Kidney (tissue), 14 donors: Measurements from ENCODE around the gene HS3ST3B1. TPM values are rescaled to one million over a fixed set of nuclear protein-coding genes. Genes with fewer than 3 reads are reported as not detected.

ENCODE experiments used
- DNase-seq, 5 donors: peaks; one replicate each; pipeline ENCODE4 v3.0.0-alpha.2; 2013 to 2020
- FAIRE-seq: peaks from 2 replicates; lab custom pipeline; 2012; peaks lifted over from hg19 to GRCh38; lab: Jason Lieb, UNC
- H3K27ac ChIP-seq, 2 donors: one replicate each; pipeline ENCODE4 v1.7.0; 2013; ENCODE audit warnings: low read depth in 2 of 2, low read length in 2 of 2, inconsistent platforms in 1 of 2
- H3K27me3 ChIP-seq: one replicate; pipeline ENCODE4 v1.7.1; 2013; ENCODE audit warnings: low read length, inconsistent platforms; ENCODE audit not compliant: control insufficient read depth, insufficient read depth
- H3K36me3 ChIP-seq, 3 donors: one replicate each; pipeline versions ENCODE4 v1.7.0 to v1.7.1; 2013; ENCODE audit warnings: low read length in 3 of 3, control low read depth in 1 of 3, inconsistent platforms in 1 of 3; ENCODE audit not compliant: insufficient read depth in 3 of 3, control insufficient read depth in 2 of 3
- H3K4me1 ChIP-seq, 3 donors: one replicate each; pipeline versions ENCODE4 v1.7.0 to v1.7.1; 2013; ENCODE audit warnings: low read length in 3 of 3, inconsistent platforms in 1 of 3, low read depth in 1 of 3; ENCODE audit not compliant: control insufficient read depth in 2 of 3, insufficient read depth in 2 of 3
- H3K4me3 ChIP-seq, 3 donors: one replicate each; pipeline versions ENCODE4 v1.7.0 to v1.8.1; 2013; ENCODE audit warnings: low read length in 3 of 3, control low read depth in 1 of 3, inconsistent platforms in 1 of 3
- H3K9ac ChIP-seq, 3 donors: one replicate each; pipeline versions ENCODE4 v1.7.0 to v1.7.1; 2013; ENCODE audit warnings: low read length in 3 of 3, control low read depth in 1 of 3, inconsistent platforms in 1 of 3
- H3K9me3 ChIP-seq, 3 donors: one replicate each; pipeline versions ENCODE4 v1.7.0 to v1.7.1; 2013; ENCODE audit warnings: low read length in 3 of 3, control low read depth in 1 of 3, inconsistent platforms in 1 of 3; ENCODE audit not compliant: control insufficient read depth in 2 of 3, insufficient read depth in 1 of 3
- intact Hi-C: fragments of 100-400 bp; cut with DNase I; formaldehyde crosslinking; loops from one replicate; pipeline ENCODE4 v1.11.1; 2022
- polyA plus RNA-seq: library from polyadenylated mRNA; stranded (reverse); fragments of 350-450 nt; fragmentation: Illumina TruSeq; extraction: RNeasy Lipid Tissue Mini Kit (QIAGEN cat#74804); gene quantifications from one replicate; pipeline ENCODE4 v1.2.3, GENCODE V29; 2014; ENCODE audit warnings: low read depth, low replicate concordance; ENCODE audit not compliant: insufficient read depth
- total RNA-seq: library from RNA; stranded (reverse); fragmentation: NEBNext Ultra II Directional; extraction: Animal tissue kit (Norgen Biotek cat#: 25700); gene quantifications from one replicate; pipeline ENCODE4 v1.2.1, GENCODE V29; 2021
- TF ChIP-seq, protein P1 (sequence below): IDR thresholded peaks from 3 replicates; pipeline ENCODE4 v1.5.1; 2012; ENCODE audit warnings: mild to moderate bottlenecking, moderate library complexity, borderline replicate concordance; ENCODE audit not compliant: insufficient read depth; ENCODE audit errors: extremely low read depth
- donor health status: control.
- donor health status: control.
- donor health status: control.
- donor health status: control.
- donor health status: control.
- donor health status: DM: yes; HTN: yes; CAD: no.
- donor health status: Normal renal cell carcinoma (clear cell type).

HS3ST3B1 gene
- total and polyA plus RNA-seq, 2 donors from 2014 or later, result 4.8 to 5.3 TPM

DNA sequence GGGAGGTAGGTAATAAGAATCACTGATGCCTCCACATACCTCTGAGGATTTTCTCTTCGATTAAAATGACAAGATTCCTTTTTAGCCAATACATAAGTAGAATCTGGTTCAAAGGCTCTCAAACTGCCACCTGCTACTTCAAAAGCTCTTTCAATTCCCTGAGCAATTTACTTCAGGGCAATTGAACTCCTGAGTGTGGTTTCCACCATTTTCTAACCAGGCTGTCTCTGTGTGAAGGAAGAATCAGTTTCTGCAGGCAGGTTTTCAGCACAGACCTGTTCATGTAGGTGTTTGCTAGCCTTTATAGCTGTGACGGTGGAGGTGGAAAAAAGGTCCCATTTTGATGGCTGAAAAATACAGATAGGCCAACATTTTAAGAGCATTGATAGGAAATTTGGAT is 18.2 kb upstream of the HS3ST3B1 start:
- H3K4me1 ChIP-seq, result no peaks in the 10 kb centered on the region
- H3K36me3 ChIP-seq, result no peaks in the 10 kb centered on the region
- no peak overlapping the region for H3K9ac ChIP-seq
- H3K9me3 ChIP-seq, result no peaks in the 10 kb centered on the region
- TF ChIP-seq, protein P1, sequence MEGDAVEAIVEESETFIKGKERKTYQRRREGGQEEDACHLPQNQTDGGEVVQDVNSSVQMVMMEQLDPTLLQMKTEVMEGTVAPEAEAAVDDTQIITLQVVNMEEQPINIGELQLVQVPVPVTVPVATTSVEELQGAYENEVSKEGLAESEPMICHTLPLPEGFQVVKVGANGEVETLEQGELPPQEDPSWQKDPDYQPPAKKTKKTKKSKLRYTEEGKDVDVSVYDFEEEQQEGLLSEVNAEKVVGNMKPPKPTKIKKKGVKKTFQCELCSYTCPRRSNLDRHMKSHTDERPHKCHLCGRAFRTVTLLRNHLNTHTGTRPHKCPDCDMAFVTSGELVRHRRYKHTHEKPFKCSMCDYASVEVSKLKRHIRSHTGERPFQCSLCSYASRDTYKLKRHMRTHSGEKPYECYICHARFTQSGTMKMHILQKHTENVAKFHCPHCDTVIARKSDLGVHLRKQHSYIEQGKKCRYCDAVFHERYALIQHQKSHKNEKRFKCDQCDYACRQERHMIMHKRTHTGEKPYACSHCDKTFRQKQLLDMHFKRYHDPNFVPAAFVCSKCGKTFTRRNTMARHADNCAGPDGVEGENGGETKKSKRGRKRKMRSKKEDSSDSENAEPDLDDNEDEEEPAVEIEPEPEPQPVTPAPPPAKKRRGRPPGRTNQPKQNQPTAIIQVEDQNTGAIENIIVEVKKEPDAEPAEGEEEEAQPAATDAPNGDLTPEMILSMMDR, result no peak
- no peaks in the 10 kb centered on the region for H3K27me3 ChIP-seq
- FAIRE-seq (no peak), DNase-seq (no peak)
- no peak overlapping the region for H3K27ac ChIP-seq
- intact Hi-C loops, result no loop called here
- no peak overlapping the region for H3K4me3 ChIP-seq

- intact Hi-C loops, result no loop called here
- no peaks in the 10 kb centered on the region for H3K4me1 ChIP-seq
- no peaks in the 10 kb centered on the region for H3K36me3 ChIP-seq
- no peak for DNase-seq
- H3K4me3 ChIP-seq, result no peak overlapping the region
- H3K9ac ChIP-seq, result no peak overlapping the region
- no peak for FAIRE-seq
- TF ChIP-seq, protein P1, result no peak
- H3K9me3 ChIP-seq, result no peaks in the 10 kb centered on the region
- no peaks in the 10 kb centered on the region for H3K27me3 ChIP-seq
- H3K27ac ChIP-seq, result no peak overlapping the region
These were observed 11.7 kb upstream of the HS3ST3B1 start for GRCh38 chr17:14289162-14289561.

- no peak for FAIRE-seq
- no peak overlapping the region for H3K4me3 ChIP-seq
- H3K27me3 ChIP-seq, result peaks cover 23% of the 10 kb centered on the region
- H3K9ac ChIP-seq, result no peak overlapping the region
- H3K4me1 ChIP-seq, result no peaks in the 10 kb centered on the region
- TF ChIP-seq, protein P1, result no peak
- intact Hi-C loops, result no loop called here
- no peaks in the 10 kb centered on the region for H3K9me3 ChIP-seq
- H3K27ac ChIP-seq, result no peak overlapping the region
- DNase-seq, result no peak
- no peaks in the 10 kb centered on the region for H3K36me3 ChIP-seq
These were observed 6.0 kb upstream of the HS3ST3B1 start for GRCh38 chr17:14294876-14295275.

DNA sequence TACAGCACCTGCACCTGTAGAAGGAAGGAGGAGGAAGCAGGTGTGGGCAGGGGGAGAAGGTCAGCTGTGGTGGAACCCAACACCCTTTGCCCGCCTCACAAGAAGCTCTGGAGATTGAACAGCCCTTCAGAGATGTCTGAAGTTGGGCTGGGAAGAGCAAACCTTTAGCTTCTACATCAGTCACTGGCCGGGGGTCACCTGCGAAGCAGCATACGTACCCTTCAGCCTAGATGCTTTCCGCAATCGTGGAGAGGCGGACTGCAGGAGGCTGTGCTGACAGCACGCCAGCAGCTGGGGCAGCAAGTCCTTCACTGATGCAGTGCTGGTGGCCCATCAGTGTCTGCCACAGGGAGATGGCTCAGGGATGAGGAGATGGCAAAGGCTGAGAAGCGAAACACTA is 5.2 kb upstream of the HS3ST3B1 start:
- Histone ChIP-seq H3K4me1 (peaks cover 0 to 3% (median 0%) of the 10 kb centered on the region in 3 donors), H3K9ac (no peak overlapping the region), H3K27ac (no peak overlapping the region), H3K27me3 (peaks cover 27% of the 10 kb centered on the region), H3K9me3 (no peaks in the 10 kb centered on the region), H3K36me3 (no peaks in the 10 kb centered on the region), H3K4me3 (no peak overlapping the region)
- DNase-seq (no peak), FAIRE-seq (no peak)
- intact Hi-C loops, result no loop called here
- TF ChIP-seq, protein P1, result no peak
